HG03342 (cell line): Measurements from ENCODE around the gene ZFAND6.

ENCODE experiments used
- ATAC-seq: cut with Tn5 transposase; IDR thresholded peaks from one replicate; pipeline ENCODE4 v1.9.1; 2021; ENCODE audit warnings: mild to moderate bottlenecking, moderate library complexity; ENCODE audit not compliant: unreplicated experiment

ZFAND6 gene

DNA sequence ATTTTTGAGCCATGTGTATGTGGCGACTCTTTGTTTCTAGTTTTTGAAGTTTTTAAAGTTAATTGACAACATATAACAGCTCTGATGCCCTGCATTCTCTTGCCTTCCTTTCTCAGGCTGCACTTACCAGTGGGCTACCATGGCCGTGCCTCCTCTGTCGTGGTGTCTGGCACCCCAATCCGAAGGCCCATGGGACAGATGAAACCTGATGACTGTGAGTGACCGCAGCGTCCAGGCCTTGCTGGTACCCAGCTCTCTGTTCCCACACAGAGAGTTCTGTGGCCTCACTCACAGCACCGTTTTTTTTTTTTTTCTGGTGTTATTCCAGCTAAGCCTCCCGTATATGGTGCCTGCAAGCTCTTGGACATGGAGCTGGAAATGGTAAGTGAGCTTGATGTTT is 108.5 kb downstream of the ZFAND6 start:
- no peak for ATAC-seq

DNA sequence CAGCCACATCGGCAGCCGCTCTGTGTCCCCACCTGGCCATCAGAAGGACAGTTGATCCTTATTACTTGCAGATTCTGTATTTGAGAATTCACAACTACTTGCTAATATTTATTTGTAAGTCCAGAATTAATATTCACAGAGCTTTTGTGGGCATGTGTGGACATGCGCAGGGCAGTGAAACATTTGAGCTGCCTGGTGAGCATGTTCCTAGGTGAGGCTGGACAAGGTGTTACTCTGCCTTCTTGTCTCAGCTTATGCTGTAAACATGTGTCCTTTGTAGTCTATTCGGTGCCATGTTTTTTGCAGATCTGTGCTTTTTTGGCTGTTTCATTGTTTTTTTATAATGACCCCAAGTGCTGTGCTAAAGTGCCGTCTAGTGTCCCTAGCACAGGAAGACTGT is 108.9 kb downstream of the ZFAND6 start:
- no peak for ATAC-seq

DNA sequence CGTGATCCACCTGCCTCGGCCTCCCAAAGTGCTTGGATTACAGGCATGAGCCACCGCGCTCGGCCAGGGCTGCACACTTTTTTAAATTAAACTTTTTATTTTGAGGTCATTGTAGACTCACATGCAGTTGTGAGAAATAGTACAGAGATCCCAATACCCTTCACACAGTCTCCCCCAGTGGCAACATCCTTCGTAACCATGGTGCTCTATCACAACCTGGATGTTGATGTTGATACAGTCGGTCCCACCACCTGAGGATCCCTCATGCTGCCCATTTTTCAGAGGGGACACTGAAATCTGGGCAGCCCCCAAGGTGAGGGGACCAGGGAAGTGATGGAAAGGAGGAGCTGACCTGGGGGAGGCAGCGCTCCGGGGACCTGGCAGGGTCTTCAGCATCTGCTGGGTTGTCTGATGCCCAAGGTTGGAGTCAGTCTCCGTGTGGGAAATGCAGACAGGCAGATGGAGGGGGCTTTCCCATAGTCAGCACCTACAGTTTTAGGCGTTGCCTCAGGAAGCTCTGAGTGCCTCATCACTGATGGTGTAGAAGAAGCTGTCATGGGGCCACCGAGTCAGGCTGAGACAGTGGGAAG is 110.4 kb downstream of the ZFAND6 start:
- no peak for ATAC-seq

DNA sequence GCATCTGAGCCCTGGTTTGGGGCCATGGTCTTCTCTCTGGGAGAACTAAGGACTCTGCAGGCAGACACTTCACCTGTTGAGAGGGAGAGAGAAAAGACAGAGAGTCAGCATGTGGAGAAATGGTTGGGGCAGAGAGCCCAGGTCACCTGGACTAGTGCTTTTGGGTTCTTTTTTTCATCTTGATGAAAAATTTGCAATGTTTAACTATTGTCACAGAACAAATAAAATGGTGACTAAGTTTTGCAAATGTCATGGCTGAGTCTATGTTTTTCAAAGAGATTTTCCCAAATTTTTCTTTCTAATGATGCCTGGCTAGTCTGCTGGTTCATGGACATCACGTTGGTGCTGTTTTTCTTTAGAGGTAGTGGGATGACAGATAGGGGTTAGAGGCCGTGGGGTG is 111.1 kb downstream of the ZFAND6 start:
- ATAC-seq, result no peak

DNA sequence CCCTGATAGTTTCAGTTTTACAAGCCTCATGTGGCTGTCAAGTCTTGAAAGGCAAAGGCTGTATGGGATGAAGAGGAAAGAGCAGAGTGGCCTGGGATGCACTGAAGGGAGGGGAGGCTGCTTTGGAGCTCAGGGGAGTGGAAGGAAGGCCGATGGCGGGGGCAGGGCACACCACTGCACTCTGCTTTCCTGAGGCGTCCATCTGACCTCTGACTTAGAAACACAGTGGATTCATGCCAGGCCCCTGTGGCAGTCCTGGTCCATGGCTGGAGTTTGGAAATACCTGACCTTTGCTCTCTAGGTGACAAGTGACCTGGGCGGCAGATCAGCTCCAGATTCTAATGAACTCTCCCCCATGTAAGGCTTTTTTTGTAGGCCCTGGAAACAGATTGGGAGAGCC is 112.3 kb downstream of the ZFAND6 start:
- no peak for ATAC-seq

DNA sequence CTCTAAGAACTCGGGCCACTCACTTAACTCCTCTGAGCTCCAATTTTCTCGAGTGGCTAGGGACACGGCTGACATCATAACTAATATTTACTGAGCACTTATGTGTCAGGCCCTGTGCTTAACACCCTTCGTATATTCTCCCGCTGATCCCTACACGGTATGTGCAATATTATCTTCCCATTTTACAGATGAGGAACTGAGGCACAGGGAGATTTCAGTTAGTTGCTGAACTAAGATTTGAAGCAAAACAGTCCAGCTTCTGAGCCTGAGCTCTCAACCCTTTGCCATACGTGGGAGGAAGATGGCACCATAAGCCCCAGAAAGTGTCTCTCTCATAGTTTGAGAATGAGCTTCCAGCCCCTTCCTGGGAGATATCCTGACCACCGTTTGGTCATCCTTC is 112.9 kb downstream of the ZFAND6 start:
- no peak for ATAC-seq

DNA sequence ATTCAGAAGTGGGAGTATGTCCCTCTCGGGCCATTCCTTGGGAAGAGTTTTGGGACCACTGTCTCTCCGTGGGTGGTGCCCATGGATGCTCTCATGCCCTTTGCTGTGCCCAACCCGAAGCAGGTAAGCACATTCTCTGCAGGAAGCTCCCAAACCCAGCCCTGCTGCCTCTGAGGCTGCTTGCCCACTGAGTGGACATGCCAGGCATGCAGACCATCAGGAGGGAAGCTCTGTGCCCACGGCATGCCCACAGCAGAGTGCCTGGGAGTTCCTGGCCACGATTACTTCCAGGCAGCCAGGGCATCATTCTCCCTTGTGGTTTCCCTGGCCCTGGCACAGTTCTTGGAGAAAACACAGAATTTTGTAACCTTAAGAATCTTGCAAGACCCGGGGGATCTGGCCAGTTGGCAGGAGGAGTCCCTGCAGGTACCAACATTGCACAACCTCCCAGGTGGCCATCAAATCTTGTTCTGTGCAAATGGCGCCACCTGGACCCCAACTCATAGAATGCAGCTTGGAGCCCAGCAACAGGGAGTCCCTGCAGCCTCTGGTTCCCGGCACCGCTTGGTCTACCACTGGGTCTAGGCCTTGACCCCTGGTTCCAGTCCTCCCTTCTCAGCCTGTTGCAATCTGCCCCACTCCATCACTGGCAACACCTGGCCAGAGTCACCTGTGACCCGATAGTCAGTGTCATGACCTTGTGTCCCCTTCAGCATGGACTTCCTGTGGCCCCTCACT is 113.7 kb downstream of the ZFAND6 start:
- ATAC-seq, result peak; percentile 63

DNA sequence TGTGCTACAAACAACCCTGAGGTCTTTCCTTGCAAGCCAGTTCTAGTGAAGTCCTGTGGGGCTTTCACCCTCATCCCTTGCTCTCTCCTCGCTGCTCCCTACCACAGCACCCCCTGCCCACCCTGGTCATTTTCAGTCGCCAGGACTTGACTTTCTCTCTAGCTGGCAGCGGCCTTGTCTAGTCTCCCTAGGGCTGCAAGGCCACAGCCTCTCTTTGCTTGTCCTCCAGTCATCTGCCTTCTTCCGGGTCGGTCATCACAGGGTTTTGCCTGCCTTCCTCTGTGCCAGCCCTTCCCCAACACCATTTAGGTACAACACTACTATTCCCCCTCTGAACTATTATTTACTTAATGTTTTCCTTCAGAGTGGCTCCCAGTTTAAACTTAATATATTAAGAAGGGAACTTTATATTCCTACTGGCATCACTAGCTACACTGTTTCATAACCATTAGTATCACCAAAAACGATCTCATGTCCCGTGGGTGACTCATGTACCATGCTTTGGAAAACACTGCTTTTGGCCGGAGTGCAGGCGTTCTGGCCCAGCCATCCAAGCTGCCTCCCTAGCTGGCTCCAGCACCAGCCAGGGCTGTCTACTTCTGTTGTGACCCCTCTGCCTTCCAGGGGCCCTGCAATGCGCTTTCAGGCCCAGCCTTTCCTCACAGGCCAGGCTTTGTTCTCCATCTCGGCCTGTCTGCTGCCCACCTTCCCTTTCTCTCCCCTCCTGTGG is 114.7 kb downstream of the ZFAND6 start:
- ATAC-seq, result no peak

DNA sequence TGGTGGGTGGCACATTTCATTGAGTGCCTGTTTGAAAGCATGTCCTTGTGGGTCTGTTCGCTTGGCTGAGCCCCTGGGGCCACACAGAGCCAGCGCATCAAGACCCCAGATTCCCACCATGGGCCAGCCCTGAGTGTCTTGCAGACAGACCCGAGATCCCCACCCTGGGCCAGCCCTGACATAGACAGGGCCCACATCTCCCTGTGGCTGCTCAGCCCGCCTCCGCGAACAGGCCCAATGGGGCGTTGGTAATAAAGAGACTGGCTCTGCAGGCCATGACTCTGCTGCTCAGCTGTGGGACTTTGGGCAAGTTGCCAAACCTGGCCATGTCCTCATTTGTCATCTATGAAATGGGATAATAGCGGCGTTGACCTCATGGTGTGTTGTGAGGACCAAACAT is 116.0 kb downstream of the ZFAND6 start:
- no peak for ATAC-seq

DNA sequence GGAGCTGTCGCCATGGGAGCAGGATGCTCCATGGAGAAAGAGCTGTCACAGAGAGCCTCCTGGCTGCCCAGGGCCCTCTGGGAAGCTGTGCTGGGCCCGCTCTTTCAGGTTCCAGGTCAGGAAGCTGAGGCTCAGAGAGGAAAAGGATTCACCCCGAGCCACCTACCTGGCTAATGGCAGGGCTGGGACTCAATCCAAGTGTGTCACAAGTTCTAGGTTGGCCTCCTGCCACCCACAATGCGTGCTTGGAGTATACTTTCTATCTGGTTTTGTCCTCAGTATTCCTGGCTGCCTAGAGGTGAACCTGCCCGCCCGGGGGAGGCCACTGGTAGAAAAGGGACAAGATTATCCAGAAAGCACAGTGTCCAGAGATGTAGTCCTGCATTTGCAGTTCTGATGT is 117.0 kb downstream of the ZFAND6 start:
- no peak for ATAC-seq

DNA sequence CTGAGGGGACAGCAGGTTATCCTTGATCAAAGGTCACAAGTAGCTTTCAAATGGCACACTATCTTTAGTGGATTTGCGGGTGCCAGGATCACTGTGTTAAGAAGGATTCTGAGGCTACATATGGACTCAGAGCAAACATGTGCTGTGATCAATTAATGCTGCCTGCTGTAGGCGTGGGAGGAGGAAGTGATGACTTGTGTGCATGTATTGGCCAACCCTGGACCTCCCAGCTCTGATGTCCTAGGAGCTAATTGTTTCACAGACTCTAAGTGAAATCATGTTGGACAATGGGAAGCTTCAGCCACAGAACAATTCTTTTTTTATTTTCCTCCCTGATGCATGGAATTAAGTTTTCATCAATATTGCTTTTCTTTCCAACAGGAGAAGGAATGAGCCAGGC is 117.7 kb downstream of the ZFAND6 start:
- ATAC-seq, result no peak

DNA sequence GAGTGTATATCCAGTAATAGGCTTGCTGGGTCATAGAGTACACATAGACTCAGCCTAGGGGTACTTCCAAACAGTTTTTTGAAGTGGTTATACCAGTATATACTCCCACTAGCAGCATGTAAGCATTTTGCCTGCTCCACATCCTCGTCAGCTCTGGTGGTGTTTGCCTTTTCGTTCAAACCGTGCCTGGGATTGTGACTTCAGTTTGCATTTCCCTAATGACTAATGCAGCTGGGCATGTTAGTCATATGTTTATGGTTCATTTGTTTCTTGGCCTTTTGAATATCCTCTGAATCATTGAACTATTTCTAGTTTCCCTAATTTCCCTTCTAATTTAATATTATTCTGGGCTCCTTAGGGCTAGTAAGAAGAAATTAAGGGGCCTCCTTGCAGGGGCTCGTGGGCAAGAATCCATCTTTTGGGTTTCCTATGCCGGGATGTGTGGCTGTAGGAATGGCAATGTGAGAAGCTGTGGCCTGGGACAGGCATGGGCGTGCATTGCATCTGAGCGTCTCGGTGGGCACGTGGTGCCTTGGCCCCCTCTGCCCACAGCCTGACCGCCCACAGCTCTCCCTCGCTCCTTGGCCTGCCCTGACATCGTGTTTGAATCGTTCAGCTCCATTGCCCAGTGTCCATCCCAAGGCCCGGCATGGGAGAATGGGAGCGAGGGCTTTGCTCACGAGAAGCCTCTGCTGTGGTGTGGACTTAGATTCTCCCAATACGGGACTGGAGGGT is 119.7 kb downstream of the ZFAND6 start:
- ATAC-seq, result no peak

DNA sequence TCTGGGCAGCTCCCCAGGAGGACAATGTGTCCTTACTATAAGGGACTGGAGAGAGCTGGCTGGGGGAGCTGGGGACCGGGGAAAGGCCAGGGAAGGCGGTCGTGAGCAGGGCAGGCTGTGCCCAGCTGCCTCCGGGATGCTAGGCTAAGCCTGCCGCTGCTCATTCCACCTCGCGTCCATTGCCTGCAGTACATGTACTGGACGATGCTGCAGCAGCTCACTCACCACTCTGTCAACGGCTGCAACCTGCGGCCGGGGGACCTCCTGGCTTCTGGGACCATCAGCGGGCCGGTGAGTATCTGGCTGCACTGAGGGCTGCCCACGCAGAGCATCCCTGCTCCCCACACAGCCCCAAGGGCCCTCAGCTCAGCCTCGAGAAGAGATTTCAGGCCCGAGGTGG is 120.5 kb downstream of the ZFAND6 start:
- no peak for ATAC-seq

DNA sequence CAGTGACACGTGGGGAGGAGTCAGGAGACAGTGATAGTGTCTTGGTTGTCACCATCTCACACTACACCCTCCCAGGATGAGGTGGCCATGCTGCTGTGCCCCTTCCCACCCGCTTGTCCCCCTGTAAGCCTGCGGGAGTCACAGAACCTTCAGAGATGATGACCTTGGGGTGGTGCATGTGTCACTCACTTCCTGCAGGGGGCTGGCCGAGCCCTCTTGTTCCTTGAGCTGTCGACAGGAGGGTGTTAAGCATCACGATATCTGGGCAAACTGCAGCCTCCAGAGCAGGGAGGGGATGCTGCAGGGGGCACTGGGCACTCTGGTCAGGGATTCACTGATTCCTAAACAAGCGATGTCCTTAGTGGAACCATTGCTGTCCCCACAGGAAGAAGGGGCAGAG is 121.0 kb downstream of the ZFAND6 start:
- no peak for ATAC-seq

DNA sequence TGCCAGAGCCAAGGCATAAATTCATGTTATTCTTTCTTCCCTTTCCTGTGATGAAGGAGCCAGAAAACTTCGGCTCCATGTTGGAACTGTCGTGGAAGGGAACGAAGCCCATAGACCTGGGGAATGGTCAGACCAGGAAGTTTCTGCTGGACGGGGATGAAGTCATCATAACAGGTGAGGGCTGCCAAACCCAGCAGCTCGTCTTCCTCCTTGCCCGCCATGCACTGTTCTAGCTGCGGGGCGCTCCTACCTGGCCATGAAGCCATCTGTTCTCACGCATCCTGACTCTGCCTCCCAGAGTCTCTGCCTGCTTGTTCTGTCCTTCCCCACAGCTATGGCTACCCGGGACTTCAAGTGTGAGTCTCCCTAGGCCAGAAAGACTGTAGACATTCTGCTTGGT is 121.5 kb downstream of the ZFAND6 start:
- ATAC-seq, result no peak

DNA sequence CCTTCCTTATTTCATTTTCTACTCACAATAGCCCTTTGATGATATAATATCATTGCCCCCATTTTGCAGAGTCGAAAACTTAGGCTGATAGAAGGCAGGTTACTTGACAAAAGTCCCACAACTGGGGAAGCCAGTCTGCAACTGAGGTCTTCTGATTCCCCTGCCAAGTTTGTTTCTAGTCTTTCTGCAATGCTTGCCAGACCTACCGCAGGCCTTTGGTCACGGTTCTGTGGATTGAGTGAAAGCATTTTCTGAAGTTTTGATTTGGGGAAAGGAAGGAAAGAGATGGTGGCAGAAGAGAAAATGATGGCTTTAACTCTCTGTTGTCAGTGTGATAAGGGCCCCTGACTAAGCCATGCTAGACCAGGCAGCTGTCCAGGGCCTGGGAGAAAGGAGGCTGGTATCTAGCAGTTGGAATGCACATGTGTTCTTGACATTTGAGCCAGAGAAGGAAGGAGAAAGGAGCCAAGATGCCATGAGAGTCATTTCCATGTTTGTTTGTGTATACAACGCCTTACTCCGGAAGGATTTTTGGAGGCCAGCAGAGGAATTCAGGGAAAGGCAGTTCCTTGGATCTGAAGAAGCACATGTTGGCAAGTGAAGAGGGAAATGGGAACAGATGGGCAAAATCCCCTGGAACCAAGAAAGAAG is 123.3 kb downstream of the ZFAND6 start:
- ATAC-seq, result no peak

DNA sequence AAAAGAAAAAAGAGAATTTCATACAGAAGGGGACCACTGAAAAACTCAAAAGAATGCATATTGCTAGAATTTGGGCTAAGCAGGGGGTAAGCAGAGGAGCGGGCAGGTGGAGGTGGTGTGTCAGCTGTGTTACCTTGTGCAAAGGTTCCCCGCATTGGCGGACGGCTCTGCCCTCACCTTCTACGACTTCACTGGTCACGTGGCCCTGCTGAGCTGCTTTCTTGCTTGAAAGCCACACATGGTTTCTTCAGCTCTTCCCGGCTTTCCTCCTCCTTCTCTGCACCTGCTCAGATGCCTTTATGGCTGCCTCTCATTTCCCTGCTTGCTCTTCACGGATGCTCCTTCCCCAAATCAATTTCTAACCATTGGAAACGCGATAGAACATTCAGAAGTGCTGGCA is 123.8 kb downstream of the ZFAND6 start:
- no peak for ATAC-seq

DNA sequence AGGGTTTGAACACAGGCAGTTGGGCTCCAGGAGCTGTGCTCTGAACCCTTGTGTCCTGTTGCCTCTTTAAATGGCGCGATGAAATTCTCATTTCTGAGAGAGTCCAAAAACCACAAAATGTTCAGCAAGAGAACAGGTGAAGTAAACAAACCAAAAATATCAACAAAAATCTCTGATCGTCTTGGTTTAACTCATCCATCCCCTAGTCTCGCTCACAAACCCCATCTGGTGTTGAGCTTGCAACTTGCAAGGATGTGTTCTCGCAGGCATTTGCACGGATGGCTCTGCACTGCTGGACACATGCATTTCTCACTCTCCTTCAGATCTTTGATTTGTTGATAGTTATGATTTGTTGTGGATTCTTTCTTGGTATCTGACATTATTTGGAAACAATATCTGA is 124.4 kb downstream of the ZFAND6 start:
- no peak for ATAC-seq

DNA sequence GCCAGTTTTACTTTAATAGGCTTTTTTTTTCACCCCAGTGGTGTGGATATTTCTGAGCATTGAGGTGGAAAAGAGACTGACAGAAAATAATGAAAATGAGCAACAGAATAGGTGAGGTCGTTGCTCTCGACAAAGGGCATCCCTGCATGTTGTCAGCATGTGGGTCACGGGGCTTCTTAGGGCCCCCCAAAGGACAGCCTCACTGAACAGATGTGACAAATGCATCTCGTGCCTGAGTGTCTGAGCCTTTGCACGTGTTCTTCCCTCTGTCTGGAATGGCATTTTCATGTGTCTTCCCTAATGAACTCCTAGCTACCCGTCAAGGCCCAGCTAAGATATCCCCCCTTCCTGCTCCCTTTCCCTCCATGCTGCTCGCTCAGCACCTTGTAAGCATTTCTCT is 125.1 kb downstream of the ZFAND6 start:
- ATAC-seq, result no peak

DNA sequence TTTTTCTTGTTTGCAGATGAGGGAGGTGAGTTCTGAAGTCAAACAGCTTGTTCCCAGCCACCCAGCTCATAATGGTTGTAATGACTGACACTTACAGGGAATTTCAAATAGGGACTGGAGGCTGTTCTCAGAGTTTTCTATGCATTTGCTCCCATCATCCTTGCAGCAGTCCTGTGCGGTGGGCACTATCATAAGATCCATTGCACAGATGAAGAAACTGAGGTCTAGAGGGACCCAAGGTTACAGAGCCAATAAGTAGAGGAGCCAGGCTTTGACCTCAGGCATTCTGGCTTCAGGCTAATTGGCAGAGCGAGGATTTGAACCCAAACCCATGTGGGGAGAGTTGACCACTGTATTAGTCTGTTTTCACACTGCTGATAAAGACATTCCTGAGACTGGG is 125.7 kb downstream of the ZFAND6 start:
- no peak for ATAC-seq

DNA sequence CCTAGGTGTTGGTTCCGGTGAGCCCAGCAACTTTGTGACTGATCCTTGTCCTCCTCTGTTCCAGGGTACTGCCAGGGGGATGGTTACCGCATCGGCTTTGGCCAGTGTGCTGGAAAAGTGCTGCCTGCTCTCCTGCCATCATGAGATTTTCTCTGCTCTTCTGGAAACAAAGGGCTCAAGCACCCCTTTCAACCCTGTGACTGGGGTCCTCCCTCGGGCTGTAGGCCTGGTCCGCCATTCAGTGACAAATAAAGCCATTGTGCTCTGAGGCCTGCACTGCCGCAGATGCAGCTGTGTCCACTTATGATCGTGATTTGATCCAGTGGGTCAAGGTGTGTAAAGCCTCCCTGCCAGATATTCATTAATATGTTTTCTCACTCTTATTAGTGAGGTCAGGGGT is 126.6 kb downstream of the ZFAND6 start:
- ATAC-seq, result no peak
